Neural progenitor cell (in vitro differentiated cells): ENCODE data around the gene RPUSD1. TPM values are rescaled to one million over a fixed set of nuclear protein-coding genes. Genes with fewer than 3 reads are reported as not detected.
A peak's percentile ranks its signal among the peaks of the same experiment; 100 is the strongest.

Source experiments
- DNase-seq: peaks from one replicate; pipeline ENCODE4 v3.0.0-alpha.2; 2016; ENCODE audit warnings: low spot score
- H2AFZ ChIP-seq: fragments of 200-600 bp; sonication (generic); replicated peaks from 2 replicates; pipeline ENCODE4 v1.6.1; 2016; ENCODE audit warnings: antibody characterized with exemption
- H3F3A ChIP-seq: fragments of 200-600 bp; sonication (generic); 2 replicates; pipeline ENCODE4 v1.6.1; 2016; ENCODE audit warnings: antibody characterized with exemption, low read depth
- H3K27ac ChIP-seq: fragments of 200-600 bp; sonication (generic); 2 replicates; pipeline ENCODE4 v1.5.1; 2016; ENCODE audit warnings: mild to moderate bottlenecking
- H3K27me3 ChIP-seq: fragments of 200-600 bp; sonication (generic); 2 replicates; pipeline ENCODE4 v1.6.1; 2016; ENCODE audit warnings: mild to moderate bottlenecking, moderate library complexity
- H3K36me3 ChIP-seq: fragments of 200-600 bp; sonication (generic); 2 replicates; pipeline ENCODE4 v1.5.1; 2016
- H3K4me1 ChIP-seq: fragments of 200-600 bp; sonication (generic); 2 replicates; pipeline ENCODE4 v1.6.1; 2016; ENCODE audit warnings: mixed run types
- H3K4me2 ChIP-seq: fragments of 200-600 bp; sonication (generic); 2 replicates; pipeline ENCODE4 v1.6.1; 2016
- H3K4me3 ChIP-seq: fragments of 200-600 bp; sonication (generic); 2 replicates; pipeline ENCODE4 v1.5.1; 2016
- H3K79me2 ChIP-seq: fragments of 200-600 bp; sonication (generic); 2 replicates; pipeline ENCODE4 v1.6.1; 2016; ENCODE audit warnings: low read depth
- H3K9ac ChIP-seq: fragments of 200-600 bp; sonication (generic); 2 replicates; pipeline ENCODE4 v1.6.1; 2016
- H3K9me3 ChIP-seq: fragments of 200-600 bp; sonication (generic); 2 replicates; pipeline ENCODE4 v1.5.1; 2016; ENCODE audit warnings: low read depth
- H4K20me1 ChIP-seq: fragments of 200-600 bp; sonication (generic); 2 replicates; pipeline ENCODE4 v1.6.1; 2016; ENCODE audit warnings: low read depth
- H3K27ac Mint-ChIP-seq: 3 replicates; pipeline ENCODE4 v1.8.0; 2021; ENCODE audit warnings: mixed read lengths
- H3K27me3 Mint-ChIP-seq: 2 replicates; pipeline ENCODE4 v1.8.0; 2022; ENCODE audit warnings: low read depth, mild to moderate bottlenecking, inconsistent platforms, moderate library complexity, mixed read lengths; ENCODE audit not compliant: insufficient read depth
- H3K36me3 Mint-ChIP-seq: 3 replicates; pipeline ENCODE4 v1.8.0; 2021; ENCODE audit warnings: mixed read lengths
- H3K4me1 Mint-ChIP-seq: 3 replicates; pipeline ENCODE4 v1.8.0; 2021; ENCODE audit warnings: mixed read lengths
- H3K4me3 Mint-ChIP-seq: 3 replicates; pipeline ENCODE4 v1.8.0; 2021; ENCODE audit warnings: mild to moderate bottlenecking, moderate library complexity, mixed read lengths
- H3K9me3 Mint-ChIP-seq: 3 replicates; pipeline ENCODE4 v1.8.0; 2020; ENCODE audit warnings: mixed read lengths
- EZH2 ChIP-seq: fragments of 200-600 bp; sonication (generic); IDR thresholded peaks from 2 replicates; pipeline ENCODE4 v1.6.1; 2017; ENCODE audit warnings: antibody characterized with exemption, mild to moderate bottlenecking, moderate library complexity
- EZH2phosphoT487 ChIP-seq: fragments of 200-600 bp; sonication (generic); IDR thresholded peaks from 2 replicates; pipeline ENCODE4 v1.6.1; 2017; ENCODE audit warnings: antibody characterized with exemption
- total RNA-seq: library from RNA; depleted of rRNA; stranded (reverse); fragments of >200 nt; gene quantifications from 2 replicates; pipeline ENCODE4 v1.2.3, GENCODE V29; 2015; ENCODE audit warnings: low replicate concordance
- TF ChIP-seq, protein P1 (sequence below): fragments of 200-600 bp; sonication (generic); IDR thresholded peaks from 2 replicates; pipeline ENCODE4 v1.5.1; 2017; ENCODE audit warnings: antibody characterized with exemption, mild to moderate bottlenecking

RPUSD1 gene
- total RNA-seq, 1 donor from 2014 or later, result 5.6 TPM

GRCh38 chr16:739560-740458 is 48.4 kb downstream of the RPUSD1 start:
- Mint-ChIP-seq H3K27ac (no peak overlapping the region), H3K9me3 (no peaks in the 10 kb centered on the region), H3K4me3 (peak overlapping the region; percentile 85), H3K4me1 (peaks cover 8% of the 10 kb centered on the region), H3K36me3 (peaks cover 5% of the 10 kb centered on the region), H3K27me3 (peaks cover 3% of the 10 kb centered on the region)
- Histone ChIP-seq H3K36me3 (no peaks in the 10 kb centered on the region), H3K4me3 (peak overlapping the region; percentile 95), H2AFZ (peak overlapping the region; percentile 36), H3K27ac (no peak overlapping the region), H3K9ac (peak overlapping the region; percentile 71), H3F3A (peaks cover 4% of the 10 kb centered on the region), H3K27me3 (no peaks in the 10 kb centered on the region), H3K4me2 (peak overlapping the region; percentile 98), H3K79me2 (peaks cover 8% of the 10 kb centered on the region), H3K4me1 (peaks cover 5% of the 10 kb centered on the region), H4K20me1 (no peaks in the 10 kb centered on the region), H3K9me3 (no peaks in the 10 kb centered on the region)
- TF ChIP-seq, protein P1, sequence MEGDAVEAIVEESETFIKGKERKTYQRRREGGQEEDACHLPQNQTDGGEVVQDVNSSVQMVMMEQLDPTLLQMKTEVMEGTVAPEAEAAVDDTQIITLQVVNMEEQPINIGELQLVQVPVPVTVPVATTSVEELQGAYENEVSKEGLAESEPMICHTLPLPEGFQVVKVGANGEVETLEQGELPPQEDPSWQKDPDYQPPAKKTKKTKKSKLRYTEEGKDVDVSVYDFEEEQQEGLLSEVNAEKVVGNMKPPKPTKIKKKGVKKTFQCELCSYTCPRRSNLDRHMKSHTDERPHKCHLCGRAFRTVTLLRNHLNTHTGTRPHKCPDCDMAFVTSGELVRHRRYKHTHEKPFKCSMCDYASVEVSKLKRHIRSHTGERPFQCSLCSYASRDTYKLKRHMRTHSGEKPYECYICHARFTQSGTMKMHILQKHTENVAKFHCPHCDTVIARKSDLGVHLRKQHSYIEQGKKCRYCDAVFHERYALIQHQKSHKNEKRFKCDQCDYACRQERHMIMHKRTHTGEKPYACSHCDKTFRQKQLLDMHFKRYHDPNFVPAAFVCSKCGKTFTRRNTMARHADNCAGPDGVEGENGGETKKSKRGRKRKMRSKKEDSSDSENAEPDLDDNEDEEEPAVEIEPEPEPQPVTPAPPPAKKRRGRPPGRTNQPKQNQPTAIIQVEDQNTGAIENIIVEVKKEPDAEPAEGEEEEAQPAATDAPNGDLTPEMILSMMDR, result no peak
- TF ChIP-seq EZH2 (no peak), EZH2phosphoT487 (no peak)
- DNase-seq, result no peak

DNA sequence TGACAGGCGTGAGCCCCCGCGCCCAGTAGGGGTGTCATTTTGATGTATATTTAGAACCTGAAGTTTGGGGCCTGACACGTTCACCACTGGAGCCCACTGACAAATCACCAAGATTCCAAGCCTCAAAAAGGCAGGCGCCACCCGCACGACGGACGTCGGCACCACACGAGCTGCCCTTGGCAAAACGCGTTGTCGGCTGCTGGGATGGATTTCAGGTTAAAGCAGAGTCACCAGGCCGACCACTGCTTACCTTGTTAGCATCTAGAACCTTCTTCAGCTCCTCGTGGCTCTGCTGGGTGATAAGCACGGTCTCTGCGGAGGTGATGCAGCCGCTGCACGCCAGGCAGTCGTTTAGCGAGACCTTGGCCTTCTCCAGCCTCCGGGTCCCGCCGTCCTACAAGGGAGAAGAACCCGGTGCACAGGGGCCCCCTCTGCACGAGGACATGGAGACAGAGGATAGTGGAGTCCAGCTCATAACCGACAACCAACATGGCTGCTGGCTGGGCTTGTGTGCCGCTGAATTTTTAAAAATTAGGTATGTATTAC is 51.2 kb downstream of the RPUSD1 start:
- H4K20me1 ChIP-seq, result no peaks in the 10 kb centered on the region
- H3K9ac ChIP-seq, result no peak overlapping the region
- peaks cover 2% of the 10 kb centered on the region for H3K27me3 Mint-ChIP-seq
- peaks cover 5% of the 10 kb centered on the region for H3K36me3 Mint-ChIP-seq
- H2AFZ ChIP-seq, result no peak overlapping the region
- H3K27ac ChIP-seq, result no peak overlapping the region
- peaks cover 4% of the 10 kb centered on the region for H3F3A ChIP-seq
- H3K4me3 Mint-ChIP-seq, result no peak overlapping the region
- H3K27me3 ChIP-seq, result no peaks in the 10 kb centered on the region
- H3K4me2 ChIP-seq, result no peak overlapping the region
- H3K9me3 ChIP-seq, result no peaks in the 10 kb centered on the region
- no peak for TF ChIP-seq EZH2phosphoT487
- TF ChIP-seq, protein P1, result no peak
- TF ChIP-seq EZH2, result no peak
- peaks cover 8% of the 10 kb centered on the region for H3K4me1 Mint-ChIP-seq
- H3K79me2 ChIP-seq, result peaks cover 8% of the 10 kb centered on the region
- no peaks in the 10 kb centered on the region for H3K36me3 ChIP-seq
- peaks cover 5% of the 10 kb centered on the region for H3K4me1 ChIP-seq
- no peak for DNase-seq
- H3K27ac Mint-ChIP-seq, result no peak overlapping the region
- H3K4me3 ChIP-seq, result no peak overlapping the region
- H3K9me3 Mint-ChIP-seq, result no peaks in the 10 kb centered on the region

DNA sequence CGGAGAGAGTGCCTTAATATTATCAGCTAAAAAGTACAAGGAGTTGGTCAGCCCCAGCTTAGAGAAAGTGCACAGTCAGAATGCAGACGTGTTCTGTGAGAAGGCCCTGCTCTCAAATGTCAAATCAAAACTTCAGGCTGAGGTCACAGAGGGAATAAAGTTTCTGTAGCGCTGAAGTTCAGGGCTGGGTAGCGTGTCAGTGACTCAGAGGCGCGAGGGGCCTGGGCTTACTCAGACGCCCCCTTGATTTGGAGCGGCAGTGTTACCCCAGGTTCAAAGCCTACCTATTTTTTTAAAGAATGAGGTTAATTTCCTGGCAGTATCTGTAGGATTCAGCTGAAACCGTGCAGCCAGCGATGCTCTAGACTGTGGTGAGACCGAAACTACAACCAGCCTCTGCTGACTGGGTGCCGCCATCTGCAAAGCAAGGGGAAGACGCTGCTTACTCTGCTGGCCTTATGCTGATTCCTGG is 52.2 kb downstream of the RPUSD1 start:
- TF ChIP-seq EZH2, result no peak
- no peak for TF ChIP-seq EZH2phosphoT487
- TF ChIP-seq, protein P1, result no peak
- H3K27me3 Mint-ChIP-seq, result peaks cover 2% of the 10 kb centered on the region
- H3K27me3 ChIP-seq, result no peaks in the 10 kb centered on the region
- no peaks in the 10 kb centered on the region for H4K20me1 ChIP-seq
- H3K4me2 ChIP-seq, result no peak overlapping the region
- H3K9me3 Mint-ChIP-seq, result no peaks in the 10 kb centered on the region
- no peak overlapping the region for H3K27ac Mint-ChIP-seq
- no peak overlapping the region for H3K4me3 Mint-ChIP-seq
- peaks cover 8% of the 10 kb centered on the region for H3K79me2 ChIP-seq
- no peaks in the 10 kb centered on the region for H3F3A ChIP-seq
- H2AFZ ChIP-seq, result no peak overlapping the region
- H3K4me3 ChIP-seq, result no peak overlapping the region
- H3K27ac ChIP-seq, result no peak overlapping the region
- H3K4me1 ChIP-seq, result peaks cover 5% of the 10 kb centered on the region
- H3K9me3 ChIP-seq, result no peaks in the 10 kb centered on the region
- no peak for DNase-seq
- no peaks in the 10 kb centered on the region for H3K36me3 ChIP-seq
- H3K9ac ChIP-seq, result no peak overlapping the region
- H3K36me3 Mint-ChIP-seq, result peaks cover 5% of the 10 kb centered on the region
- peaks cover 8% of the 10 kb centered on the region for H3K4me1 Mint-ChIP-seq
